ENCODE results near the gene INPP4A.
A peak's percentile ranks its signal among the peaks of the same experiment; 100 is the strongest.

Gene INPP4A

DNA sequence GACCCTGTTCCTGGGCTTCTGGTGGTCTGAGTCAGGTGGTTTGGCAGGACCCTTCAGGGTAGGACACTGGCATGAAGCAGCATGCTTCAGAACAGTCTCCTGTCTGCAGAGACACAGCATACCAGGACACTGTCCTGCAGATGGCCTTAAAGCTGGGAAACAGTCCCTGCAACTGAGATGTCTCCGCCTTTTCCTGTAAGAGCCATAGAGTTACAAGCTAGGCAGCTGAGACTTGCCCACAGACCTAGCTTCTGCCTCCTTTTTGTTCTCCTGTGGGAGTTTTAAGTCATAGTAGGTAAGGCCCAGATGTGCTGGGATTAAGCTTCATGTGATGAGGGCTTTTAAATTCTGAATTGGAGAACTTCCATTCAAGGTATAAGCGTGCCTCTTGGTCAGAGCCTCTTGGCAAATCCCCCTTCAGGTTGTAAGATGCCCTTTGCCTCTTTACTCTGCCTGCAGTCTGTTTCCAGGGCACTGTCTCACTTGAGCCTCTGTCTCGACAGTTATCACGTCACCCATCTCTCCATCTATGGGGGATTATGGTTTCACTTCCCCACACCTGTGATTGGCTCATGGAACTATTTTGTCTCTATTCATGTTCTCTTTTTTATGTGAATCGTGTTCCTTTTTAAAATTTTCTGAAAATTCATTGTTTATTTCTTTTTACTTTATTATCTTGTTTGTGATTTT, 111.8 kb downstream of the INPP4A start:
- no peak overlapping the region for H3K4me3 ChIP-seq (ENCODE audit: control insufficient read depth, low read depth, low read length)
- DNase-seq (ENCODE audit: low read depth) = no peak
- no peak for TF ChIP-seq CTCF (conservative IDR thresholded peaks at IDR 0.05; ENCODE audit: control insufficient read depth, insufficient read depth, low read depth, low read length)

DNA sequence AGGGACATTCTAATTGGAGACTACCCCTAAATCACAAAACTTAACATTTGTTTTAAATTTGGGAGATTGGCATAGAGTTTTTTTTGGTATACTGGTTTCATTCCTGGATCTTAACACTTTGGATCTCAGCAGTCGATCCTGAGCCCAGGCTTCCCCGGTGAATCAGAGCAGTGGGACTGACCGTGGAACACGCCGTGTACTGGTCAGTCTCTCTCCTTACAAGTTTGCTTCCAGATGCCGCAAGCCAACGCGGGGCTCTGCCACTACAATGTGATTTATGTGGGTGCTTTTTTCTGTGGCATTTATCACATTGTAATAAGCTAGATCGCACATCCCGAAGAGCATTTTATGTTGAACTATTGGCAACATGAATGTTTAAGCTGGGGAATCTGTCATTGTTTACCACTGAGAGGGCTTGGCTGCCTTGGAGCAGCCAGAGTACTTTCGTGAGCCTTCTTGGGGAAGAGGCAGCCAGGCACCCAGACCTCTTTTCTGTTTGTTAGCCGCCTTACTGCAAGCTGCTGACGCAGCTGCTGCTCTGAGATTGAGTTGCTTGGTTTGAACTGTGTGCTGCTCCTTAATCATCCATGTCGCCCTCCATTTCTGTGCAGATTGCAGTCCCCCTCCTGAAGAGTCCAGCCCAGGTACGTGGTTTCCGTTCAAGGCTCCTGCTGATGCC, 114.3 kb downstream of the INPP4A start:
- H3K4me3 ChIP-seq (ENCODE audit: control insufficient read depth, low read depth, low read length) = no peak overlapping the region
- DNase-seq (ENCODE audit: low read depth) = peak; percentile 13
- TF ChIP-seq CTCF (conservative IDR thresholded peaks at IDR 0.05; ENCODE audit: control insufficient read depth, insufficient read depth, low read depth, low read length) = no peak

- H3K4me3 ChIP-seq (ENCODE audit: control insufficient read depth, low read depth, low read length) = no peak overlapping the region
- TF ChIP-seq CTCF (conservative IDR thresholded peaks at IDR 0.05; ENCODE audit: control insufficient read depth, insufficient read depth, low read depth, low read length) = no peak
- no peak for DNase-seq (ENCODE audit: low read depth)
Observed at GRCh38 chr2:98559581-98559980, 114.9 kb downstream of the INPP4A start.

DNA sequence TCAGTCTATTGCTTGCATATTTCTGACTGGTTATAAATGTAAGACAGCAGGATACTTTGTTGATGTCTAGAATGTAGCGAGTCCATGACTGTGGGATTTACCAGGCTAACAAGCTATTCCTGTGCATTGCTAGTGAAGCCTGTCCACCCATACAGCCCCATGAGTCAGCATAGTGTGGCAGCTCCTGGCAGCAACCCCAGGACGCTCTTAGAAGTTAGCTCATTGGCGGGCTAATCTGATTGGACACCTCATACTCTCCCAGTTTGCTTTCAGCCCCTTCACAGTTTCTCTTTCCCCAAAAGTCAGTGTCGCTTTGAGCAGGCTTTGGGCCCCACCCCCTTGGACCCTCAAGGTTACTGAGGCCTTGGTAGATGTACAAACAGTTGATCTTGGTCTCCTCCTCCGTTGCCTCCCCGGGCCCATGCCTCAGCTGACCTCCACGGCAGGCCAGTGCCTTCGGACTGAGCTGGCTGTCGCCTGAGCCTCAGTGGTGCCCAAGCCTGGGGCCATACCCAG, 115.7 kb downstream of the INPP4A start:
- no peak for TF ChIP-seq CTCF (conservative IDR thresholded peaks at IDR 0.05; ENCODE audit: control insufficient read depth, insufficient read depth, low read depth, low read length)
- peak; percentile 92 for DNase-seq (ENCODE audit: low read depth)
- H3K4me3 ChIP-seq (ENCODE audit: control insufficient read depth, low read depth, low read length) = no peak overlapping the region

DNA sequence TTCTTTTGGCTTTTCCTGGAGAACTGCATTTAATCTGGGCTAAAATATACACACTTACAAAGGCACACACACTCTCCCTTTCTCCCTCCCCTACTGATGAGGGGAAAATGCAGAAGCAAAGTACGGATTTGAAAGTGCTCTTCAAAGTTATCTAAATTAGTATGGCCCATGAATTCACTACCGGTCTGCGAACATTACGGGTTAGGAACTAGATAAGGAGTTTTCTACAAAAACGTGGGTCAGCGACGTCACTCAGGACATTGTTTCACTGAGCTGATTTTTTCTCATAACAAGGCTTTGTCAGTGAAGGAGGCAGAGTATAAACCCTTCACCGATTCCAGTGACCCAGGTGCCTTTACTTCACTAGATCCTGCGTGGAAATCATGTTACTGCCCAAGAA, 116.4 kb downstream of the INPP4A start:
- DNase-seq (ENCODE audit: low read depth) = no peak
- no peak for TF ChIP-seq CTCF (conservative IDR thresholded peaks at IDR 0.05; ENCODE audit: control insufficient read depth, insufficient read depth, low read depth, low read length)
- no peak overlapping the region for H3K4me3 ChIP-seq (ENCODE audit: control insufficient read depth, low read depth, low read length)

DNA sequence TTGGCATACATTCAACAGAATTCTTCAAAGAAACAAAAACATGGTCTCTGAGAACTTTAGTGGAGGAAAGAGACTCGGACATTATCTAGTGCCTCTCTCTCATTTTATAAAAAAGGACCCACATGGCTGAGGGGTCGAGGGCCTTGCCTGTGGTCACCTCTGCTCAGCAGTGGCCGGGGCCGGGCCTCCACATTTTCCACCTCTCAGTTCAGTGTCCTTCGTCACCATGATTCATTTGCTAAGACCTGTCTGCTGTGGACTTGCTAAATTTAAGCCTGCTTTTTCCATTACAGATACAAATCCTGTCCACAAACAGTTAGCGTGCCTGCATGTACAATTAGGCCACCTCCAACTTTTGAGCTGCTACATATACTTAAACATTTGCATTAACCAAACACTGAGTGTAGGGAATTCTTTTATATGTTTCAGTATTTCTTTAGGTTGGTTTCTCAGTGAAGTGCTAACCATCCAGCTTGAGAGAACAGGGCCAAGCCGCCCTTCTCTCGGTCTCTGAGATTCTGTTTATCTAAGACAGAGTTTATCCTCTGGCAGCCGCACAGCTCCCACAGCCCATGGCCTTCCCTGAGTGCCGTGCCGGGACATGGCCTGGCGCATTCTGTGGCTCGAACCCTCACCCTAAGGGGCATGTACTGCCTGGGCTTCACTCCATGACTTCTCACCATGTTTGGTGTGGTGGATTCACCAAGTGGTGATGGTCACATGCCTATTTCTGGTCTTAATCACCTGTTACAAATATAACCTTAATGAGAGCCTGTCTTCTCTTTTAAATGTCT, 117.4 kb downstream of the INPP4A start:
- TF ChIP-seq CTCF (conservative IDR thresholded peaks at IDR 0.05; ENCODE audit: control insufficient read depth, insufficient read depth, low read depth, low read length) = no peak
- DNase-seq (ENCODE audit: low read depth) = no peak
- H3K4me3 ChIP-seq (ENCODE audit: control insufficient read depth, low read depth, low read length) = no peak overlapping the region

Measured in fibroblast of mammary gland (primary cell).